Cardiac fibroblast (primary cell): ENCODE data around the gene CHI3L2.

ENCODE experiments used
- DNase-seq, 2 donors: peaks; one replicate each; pipeline versions ENCODE4 v3.0.0 to v3.0.0-alpha.2; 2010; ENCODE audit warnings: low read depth in 2 of 2
- H3K4me3 ChIP-seq, 2 donors: replicated peaks in 1 of 2; 1 replicate in 1 of 2; 2 replicates in 1 of 2; pipeline ENCODE4 v1.5.1; 2011; ENCODE audit warnings: low read depth in 2 of 2, low read length in 2 of 2, mild to moderate bottlenecking in 2 of 2, moderate library complexity in 1 of 2
- CTCF ChIP-seq: IDR thresholded peaks from one replicate; pipeline ENCODE4 v1.5.1; 2011; ENCODE audit warnings: low read depth, mild to moderate bottlenecking, low read length, inconsistent platforms

Gene CHI3L2

DNA sequence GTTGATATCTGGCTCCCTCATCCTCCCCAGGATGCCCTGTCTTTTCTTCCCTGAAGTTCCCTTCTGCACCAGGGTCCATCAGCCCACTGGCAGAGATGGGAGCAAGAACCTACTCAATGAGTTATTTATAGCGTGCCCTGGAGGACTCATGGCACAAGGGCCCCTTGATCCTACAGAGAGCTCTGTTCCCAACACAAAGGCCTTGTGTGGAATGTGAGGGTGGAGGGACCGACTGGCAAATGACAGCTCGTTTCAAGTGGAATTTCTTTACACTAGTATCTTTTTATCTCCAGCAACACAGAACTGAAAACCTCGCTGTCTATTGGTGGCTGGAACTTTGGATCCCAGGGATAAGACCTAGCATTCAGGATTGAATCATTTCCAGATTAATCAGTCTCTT, 22.4 kb downstream of the CHI3L2 start:
- TF ChIP-seq CTCF: no peak
- no peak overlapping the region for H3K4me3 ChIP-seq
- no peak for DNase-seq

DNA sequence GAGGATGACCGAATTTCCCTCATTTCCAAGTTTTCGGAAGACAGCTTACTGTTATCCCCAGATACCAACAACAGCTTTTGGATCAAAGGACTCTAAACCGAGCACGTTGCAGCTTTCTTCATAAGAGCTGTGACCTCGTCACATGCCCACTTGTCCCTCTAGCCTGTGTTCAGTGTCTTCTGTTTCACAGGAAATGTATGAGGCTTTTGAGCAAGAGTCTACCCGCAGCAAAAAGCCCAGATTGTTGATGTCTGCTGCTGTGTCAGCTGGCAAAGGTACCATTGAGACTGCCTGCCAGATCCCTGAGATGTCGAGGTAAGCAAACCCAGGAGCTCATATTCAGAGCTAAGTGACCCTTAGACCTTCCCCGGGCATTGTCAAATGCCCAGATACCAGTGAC, 24.1 kb downstream of the CHI3L2 start:
- TF ChIP-seq CTCF: no peak
- H3K4me3 ChIP-seq: no peak overlapping the region
- no peak for DNase-seq

- DNase-seq: no peak
- no peak overlapping the region for H3K4me3 ChIP-seq
- TF ChIP-seq CTCF: no peak
These were observed 25.3 kb downstream of the CHI3L2 start for GRCh38 chr1:111252786-111253185.

GRCh38 chr1:111253876-111254275, 26.4 kb downstream of the CHI3L2 start:
- no peak for DNase-seq
- TF ChIP-seq CTCF: no peak
- H3K4me3 ChIP-seq: no peak overlapping the region

- H3K4me3 ChIP-seq: no peak overlapping the region
- DNase-seq: no peak
- TF ChIP-seq CTCF: no peak
These were observed 29.6 kb downstream of the CHI3L2 start for GRCh38 chr1:111256988-111257658.

GRCh38 chr1:111267801-111268508, 40.4 kb downstream of the CHI3L2 start:
- H3K4me3 ChIP-seq: no peak overlapping the region
- no peak for DNase-seq
- TF ChIP-seq CTCF: no peak
